ENCODE measurements around the gene RTKN. TPM values are rescaled to one million over a fixed set of nuclear protein-coding genes. Genes with fewer than 3 reads are reported as not detected.
"Not testable (repeated sequence)": the region's sequence is repeated elsewhere in the genome, so short reads cannot be mapped to it uniquely, and the experiment has no call there.

RTKN gene
- total RNA-seq, 1 donor from 2014 or later: 24.6 TPM

DNA sequence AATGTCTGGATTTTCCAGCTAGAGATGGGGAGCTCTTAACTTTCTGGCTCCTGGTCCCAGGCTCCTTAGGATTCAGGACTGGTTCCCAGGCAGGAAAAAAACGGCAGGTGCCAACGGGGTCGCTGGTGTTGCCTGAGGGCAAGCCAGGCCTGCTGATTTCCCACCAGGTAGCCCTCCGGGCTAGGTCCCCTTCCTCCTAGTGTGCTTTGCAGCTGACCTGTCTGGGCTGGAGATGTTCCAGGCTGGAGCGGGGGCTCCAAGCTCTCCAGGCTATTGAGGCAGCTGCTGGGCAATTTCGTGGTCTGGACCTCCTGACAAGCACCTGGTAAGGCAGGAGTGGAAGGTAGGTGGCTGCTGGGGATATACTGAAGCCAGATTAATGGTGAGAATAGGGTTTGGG lies 32.7 kb upstream of the RTKN start:
- peak in 1 of 2 donors; percentile 84 for DNase-seq (ENCODE audit: extremely low spot score in 2 of 2)
- intact Hi-C loops (cut with DNase I): no loop called here
- peaks cover 0 to 20% of the 10 kb centered on the region in 2 donors for H3K36me3 ChIP-seq
- TF ChIP-seq, protein P1, sequence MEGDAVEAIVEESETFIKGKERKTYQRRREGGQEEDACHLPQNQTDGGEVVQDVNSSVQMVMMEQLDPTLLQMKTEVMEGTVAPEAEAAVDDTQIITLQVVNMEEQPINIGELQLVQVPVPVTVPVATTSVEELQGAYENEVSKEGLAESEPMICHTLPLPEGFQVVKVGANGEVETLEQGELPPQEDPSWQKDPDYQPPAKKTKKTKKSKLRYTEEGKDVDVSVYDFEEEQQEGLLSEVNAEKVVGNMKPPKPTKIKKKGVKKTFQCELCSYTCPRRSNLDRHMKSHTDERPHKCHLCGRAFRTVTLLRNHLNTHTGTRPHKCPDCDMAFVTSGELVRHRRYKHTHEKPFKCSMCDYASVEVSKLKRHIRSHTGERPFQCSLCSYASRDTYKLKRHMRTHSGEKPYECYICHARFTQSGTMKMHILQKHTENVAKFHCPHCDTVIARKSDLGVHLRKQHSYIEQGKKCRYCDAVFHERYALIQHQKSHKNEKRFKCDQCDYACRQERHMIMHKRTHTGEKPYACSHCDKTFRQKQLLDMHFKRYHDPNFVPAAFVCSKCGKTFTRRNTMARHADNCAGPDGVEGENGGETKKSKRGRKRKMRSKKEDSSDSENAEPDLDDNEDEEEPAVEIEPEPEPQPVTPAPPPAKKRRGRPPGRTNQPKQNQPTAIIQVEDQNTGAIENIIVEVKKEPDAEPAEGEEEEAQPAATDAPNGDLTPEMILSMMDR (IDR thresholded peaks at IDR 0.05): no peak
- no peak for TF ChIP-seq POLR2AphosphoS5 (IDR thresholded peaks at IDR 0.05; ENCODE audit: insufficient read depth in 1 of 2, low read depth in 1 of 2)
- TF ChIP-seq POLR2A (IDR thresholded peaks at IDR 0.05): no peak
- H3K27ac ChIP-seq: no peak overlapping the region
- no peak overlapping the region for H3K4me3 ChIP-seq
- H3K4me1 ChIP-seq: peaks cover 22% of the 10 kb centered on the region
- no peaks in the 10 kb centered on the region for H3K9me3 ChIP-seq
- H3K27me3 ChIP-seq: no peaks in the 10 kb centered on the region

DNA sequence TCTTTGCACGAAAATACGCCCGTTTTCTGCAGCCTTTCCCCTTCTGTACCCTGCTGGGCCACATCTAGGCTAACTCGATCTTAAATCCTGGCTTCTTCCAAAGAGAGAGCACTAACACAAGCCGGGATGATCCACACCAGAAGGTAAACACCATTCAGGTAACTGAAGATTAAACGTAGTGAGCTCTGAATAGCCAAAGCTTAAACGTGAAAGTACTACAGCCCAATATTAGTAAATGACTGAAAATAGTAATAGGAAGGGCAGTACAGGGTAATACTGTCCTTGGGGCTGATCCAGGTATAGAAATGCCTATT lies 31.2 kb upstream of the RTKN start:
- H3K9me3 ChIP-seq: no peaks in the 10 kb centered on the region
- H3K27ac ChIP-seq: peak overlapping the region; percentile 84
- TF ChIP-seq POLR2AphosphoS5 (IDR thresholded peaks at IDR 0.05; ENCODE audit: insufficient read depth in 1 of 2, low read depth in 1 of 2) (no peak), POLR2A (IDR thresholded peaks at IDR 0.05) (no peak)
- TF ChIP-seq, protein P1 (IDR thresholded peaks at IDR 0.05): no peak
- peaks cover 22% of the 10 kb centered on the region for H3K4me1 ChIP-seq
- H3K36me3 ChIP-seq: peaks cover 0 to 20% of the 10 kb centered on the region in 2 donors
- H3K27me3 ChIP-seq: no peaks in the 10 kb centered on the region
- H3K4me3 ChIP-seq: peak overlapping the region; percentile 60 to 91
- no peak for DNase-seq (ENCODE audit: extremely low spot score in 2 of 2)
- intact Hi-C loops (cut with DNase I): no loop called here

DNA sequence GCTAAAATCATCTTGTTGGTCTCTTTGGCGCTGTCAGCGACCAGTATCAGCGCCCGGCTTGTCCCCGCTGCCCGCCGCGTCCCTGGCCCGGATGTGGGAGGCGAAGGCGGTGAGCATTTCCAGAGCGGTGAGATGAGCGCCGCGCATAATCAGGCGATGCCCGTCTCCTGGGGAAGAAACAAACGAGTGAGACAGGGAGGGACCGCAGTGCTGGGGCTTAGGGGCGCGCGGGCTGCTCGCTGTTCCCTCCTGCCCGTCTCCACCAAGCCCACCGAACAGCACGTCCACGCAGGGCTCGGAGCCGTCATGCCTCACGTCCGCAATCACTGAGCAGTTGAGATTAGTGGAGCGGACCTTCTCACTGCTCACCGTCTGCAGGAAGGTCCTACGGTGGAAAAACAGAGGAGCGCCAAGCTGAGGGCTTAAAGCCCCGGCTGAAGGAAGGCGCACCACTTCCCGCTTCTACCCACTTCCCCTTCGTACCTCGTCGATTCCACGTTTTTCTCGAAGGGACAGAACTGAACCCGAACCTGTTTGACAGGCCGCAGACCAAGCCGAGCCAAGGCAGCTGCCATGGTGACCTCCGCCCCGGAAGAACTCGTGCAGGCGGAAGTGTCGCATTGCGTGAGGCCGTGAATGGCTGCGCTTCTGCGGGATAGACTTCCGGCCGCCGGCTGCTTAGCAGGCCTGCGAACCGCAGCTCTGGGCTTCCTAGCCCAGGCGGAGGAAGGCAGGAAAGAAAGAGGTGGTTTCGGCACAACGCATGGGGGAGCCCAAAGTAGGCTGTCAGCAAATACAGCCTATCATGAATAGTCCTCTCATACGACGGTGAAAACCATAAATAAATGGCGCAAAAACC lies 30.6 kb upstream of the RTKN start, which contains the start of gene MRPL53:
Gene MRPL53 (minus strand): TSS at position 595 of the 859 bp plus-strand sequence. CDS start 20 bp downstream, at position 575.
- Histone ChIP-seq H3K36me3 (peaks cover 0 to 16% of the 10 kb centered on the region in 2 donors), H3K4me3 (peak within 1 kb of the TSS; percentile 60 to 91), H3K4me1 (peaks cover 22% of the 10 kb centered on the region), H3K27ac (peak within 1 kb of the TSS; percentile 84), H3K9me3 (no peaks in the 10 kb centered on the region), H3K27me3 (no peaks in the 10 kb centered on the region)
- DNase-seq (ENCODE audit: extremely low spot score in 2 of 2): no peak
- intact Hi-C loops (cut with DNase I): no loop called here
- TF ChIP-seq, protein P1 (IDR thresholded peaks at IDR 0.05): no peak
- TF ChIP-seq POLR2AphosphoS5 (IDR thresholded peaks at IDR 0.05; ENCODE audit: insufficient read depth in 1 of 2, low read depth in 1 of 2) (peak; percentile 96), POLR2A (IDR thresholded peaks at IDR 0.05) (peak in 1 of 2 donors; percentile 37)

DNA sequence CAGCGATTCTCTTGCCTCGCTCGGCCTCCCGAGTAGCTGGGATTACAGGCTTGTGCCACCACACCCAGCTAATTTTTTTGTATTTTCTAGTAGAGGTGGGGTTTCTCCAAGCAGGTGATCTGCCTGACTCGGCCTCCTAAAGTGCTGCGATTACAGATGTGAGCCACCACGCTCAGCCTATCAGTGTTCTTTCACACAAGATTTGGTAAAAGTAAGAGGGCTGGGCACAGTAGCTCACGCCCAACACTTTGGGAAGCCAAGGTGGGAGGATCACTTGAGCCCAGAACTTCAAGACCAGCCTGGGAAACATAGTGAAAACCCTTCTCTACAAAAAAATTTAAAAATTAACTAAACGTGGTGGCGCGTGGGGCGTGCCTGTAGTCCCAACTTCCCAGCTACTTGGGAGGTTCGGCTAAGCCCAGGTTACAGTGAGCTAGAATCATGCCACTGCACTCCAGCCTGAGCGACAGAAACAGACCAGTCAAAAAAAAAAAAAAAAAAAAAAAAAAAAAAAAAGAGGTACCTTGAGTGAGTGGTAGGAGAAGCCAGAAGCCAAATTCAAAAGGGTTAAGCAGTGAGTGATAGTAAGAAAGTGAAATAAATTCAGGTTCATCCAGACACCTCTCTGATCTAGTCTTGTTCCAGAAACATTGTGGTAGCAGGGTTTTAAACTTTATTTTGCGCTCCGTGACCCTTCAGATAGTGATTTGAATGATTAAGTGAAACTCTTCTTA lies 29.8 kb upstream of the RTKN start:
- intact Hi-C loops (cut with DNase I): no loop called here
- TF ChIP-seq POLR2A (IDR thresholded peaks at IDR 0.05) (no peak), POLR2AphosphoS5 (IDR thresholded peaks at IDR 0.05; ENCODE audit: insufficient read depth in 1 of 2, low read depth in 1 of 2) (no peak)
- TF ChIP-seq, protein P1 (IDR thresholded peaks at IDR 0.05): no peak
- no peak for DNase-seq (ENCODE audit: extremely low spot score in 2 of 2)
- Histone ChIP-seq H3K27ac (peak overlapping the region; percentile 84), H3K27me3 (no peaks in the 10 kb centered on the region), H3K4me1 (peaks cover 22% of the 10 kb centered on the region), H3K9me3 (no peaks in the 10 kb centered on the region), H3K36me3 (peaks cover 0 to 15% of the 10 kb centered on the region in 2 donors), H3K4me3 (peak overlapping the region; percentile 60 to 91)

DNA sequence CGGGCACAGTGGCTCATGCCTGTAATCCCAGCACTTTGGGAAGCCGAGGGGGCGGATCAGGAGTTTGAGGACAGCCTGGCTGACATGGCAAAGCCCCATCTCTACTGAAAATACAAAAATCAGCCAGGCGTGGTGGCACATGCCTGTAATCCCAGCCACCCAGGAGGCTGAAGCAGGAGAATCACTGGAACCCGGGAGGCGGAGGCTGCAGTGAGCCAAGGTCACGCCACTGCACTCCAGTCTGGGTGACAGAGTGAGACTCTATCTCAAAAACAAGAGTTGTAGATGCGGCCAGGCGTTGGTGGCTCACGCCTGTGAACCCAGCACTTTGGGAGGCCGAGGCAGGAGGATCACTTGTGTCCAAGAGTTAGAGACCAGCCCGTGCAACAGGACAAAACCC lies 29.0 kb upstream of the RTKN start:
- H3K4me3 ChIP-seq; DNase-seq (ENCODE audit: extremely low spot score in 2 of 2); H3K27me3 ChIP-seq; intact Hi-C loops (cut with DNase I); H3K27ac ChIP-seq; H3K9me3 ChIP-seq: not testable (repeated sequence)
- H3K4me1 ChIP-seq: peaks cover 29% of the 10 kb centered on the region
- H3K36me3 ChIP-seq: peaks cover 0 to 15% of the 10 kb centered on the region in 2 donors

Measured in vagina (tissue), 2 donors.